GM23338 (cell line): ENCODE results near the gene FNDC10. TPM values are rescaled to one million over a fixed set of nuclear protein-coding genes. Genes with fewer than 3 reads are reported as not detected.

ENCODE experiments used
- ATAC-seq: fragments of 200-7000 bp; cut with Tn5 transposase; 3 replicates; pipeline ENCODE4 v1.9.1; 2020
- DNase-seq: peaks from one replicate; pipeline ENCODE4 v3.0.0-alpha.2; 2015; ENCODE audit warnings: low spot score
- H2AFZ ChIP-seq: fragments of 200-600 bp; sonication (generic); 2 replicates; pipeline ENCODE4 v1.8.0; 2016; ENCODE audit warnings: antibody characterized with exemption, mild to moderate bottlenecking, moderate library complexity
- H3F3A ChIP-seq: fragments of 200-600 bp; sonication (generic); replicated peaks from 2 replicates; pipeline ENCODE4 v1.8.0; 2017; ENCODE audit warnings: antibody characterized with exemption, mixed run types, low read depth
- H3K27ac ChIP-seq: fragments of 200-600 bp; sonication (generic); 2 replicates; pipeline ENCODE4 v1.6.1; 2016; ENCODE audit warnings: low read depth
- H3K27me3 ChIP-seq: fragments of 200-600 bp; sonication (generic); 2 replicates; pipeline ENCODE4 v1.8.0; 2016; ENCODE audit warnings: mild to moderate bottlenecking, mixed run types, moderate library complexity; ENCODE audit not compliant: insufficient read depth
- H3K36me3 ChIP-seq: fragments of 200-600 bp; sonication (generic); 2 replicates; pipeline ENCODE4 v1.8.0; 2016; ENCODE audit warnings: mild to moderate bottlenecking; ENCODE audit not compliant: insufficient read depth
- H3K4me1 ChIP-seq: fragments of 200-600 bp; sonication (generic); 2 replicates; pipeline ENCODE4 v1.8.0; 2016; ENCODE audit warnings: mild to moderate bottlenecking, moderate library complexity; ENCODE audit not compliant: insufficient read depth
- H3K4me2 ChIP-seq: fragments of 200-600 bp; sonication (generic); 2 replicates; pipeline ENCODE4 v1.7.1; 2017; ENCODE audit warnings: mixed run types
- H3K4me3 ChIP-seq: fragments of 200-600 bp; sonication (generic); 2 replicates; pipeline ENCODE4 v1.6.1; 2016; ENCODE audit warnings: mixed run types
- H3K79me2 ChIP-seq: fragments of 200-600 bp; sonication (generic); replicated peaks from 2 replicates; pipeline ENCODE4 v1.8.0; 2017; ENCODE audit warnings: mild to moderate bottlenecking; ENCODE audit not compliant: insufficient read depth
- H3K9me2 ChIP-seq: fragments of 200-600 bp; sonication (generic); 2 replicates; pipeline ENCODE4 v1.8.0; 2017; ENCODE audit not compliant: insufficient read depth
- H4K20me1 ChIP-seq: fragments of 200-600 bp; sonication (generic); replicated peaks from 2 replicates; pipeline ENCODE4 v1.8.0; 2017; ENCODE audit warnings: mild to moderate bottlenecking; ENCODE audit not compliant: insufficient read depth
- H3K27ac Mint-ChIP-seq: 2 replicates; pipeline ENCODE4 v1.8.0; 2020; ENCODE audit warnings: inconsistent platforms, mild to moderate bottlenecking, moderate library complexity, mixed read lengths
- H3K27me3 Mint-ChIP-seq: 3 replicates; pipeline ENCODE4 v1.8.0; 2022; ENCODE audit warnings: low read depth, mild to moderate bottlenecking, moderate library complexity, mixed read lengths, inconsistent platforms; ENCODE audit not compliant: insufficient read depth, poor library complexity
- H3K36me3 Mint-ChIP-seq: 3 replicates; pipeline ENCODE4 v1.8.0; 2021; ENCODE audit warnings: low read depth, mild to moderate bottlenecking, inconsistent platforms, moderate library complexity, mixed read lengths
- H3K4me1 Mint-ChIP-seq: 3 replicates; pipeline ENCODE4 v1.8.0; 2020; ENCODE audit warnings: mild to moderate bottlenecking, inconsistent platforms, mixed read lengths
- H3K4me3 Mint-ChIP-seq: 3 replicates; pipeline ENCODE4 v1.8.0; 2021; ENCODE audit warnings: moderate library complexity, mild to moderate bottlenecking, inconsistent platforms, mixed read lengths
- H3K9me3 Mint-ChIP-seq: 3 replicates; pipeline ENCODE4 v1.8.0; 2020; ENCODE audit warnings: moderate library complexity, mild to moderate bottlenecking, inconsistent platforms, mixed read lengths
- CREB1 ChIP-seq: fragments of 250-450 bp; sonication (Bioruptor Pico); IDR thresholded peaks from 2 replicates; pipeline ENCODE4 v1.5.0; 2020; ENCODE audit warnings: low read depth, mild to moderate bottlenecking, moderate library complexity
- JUNB ChIP-seq: IDR thresholded peaks from one replicate; pipeline ENCODE4 v1.6.1; 2016; ENCODE audit warnings: antibody characterized with exemption; ENCODE audit not compliant: unreplicated experiment
- NANOG ChIP-seq: IDR thresholded peaks from 2 replicates; pipeline ENCODE4 v1.6.1; 2016; ENCODE audit warnings: antibody characterized with exemption, borderline replicate concordance
- ZNF114 ChIP-seq: fragments of 250-450 bp; sonication (Bioruptor Pico); IDR thresholded peaks from 2 replicates; pipeline ENCODE4 v1.5.0; 2020; ENCODE audit warnings: mild to moderate bottlenecking, moderate library complexity
- ZNF331 ChIP-seq: fragments of 250-450 bp; sonication (Bioruptor Pico); IDR thresholded peaks from 2 replicates; pipeline ENCODE4 v1.5.0; 2020; ENCODE audit warnings: low read depth, mild to moderate bottlenecking, moderate library complexity
- polyA plus RNA-seq: library from polyadenylated mRNA; unstranded; fragments of >200 nt; fragmentation: Nextera tagmentation; extraction: Ambion mirVana; gene quantifications from 2 replicates; pipeline ENCODE4 v1.2.1, GENCODE V29; 2016
- total RNA-seq: library from RNA; depleted of rRNA; stranded (reverse); fragments of >200 nt; shearing (Covaris generic); gene quantifications from 2 replicates; pipeline ENCODE4 v1.2.3, GENCODE V29; 2014
- TF ChIP-seq, protein P1 (sequence below): fragments of 250-450 bp; sonication (Bioruptor Pico); IDR thresholded peaks from 2 replicates; pipeline ENCODE4 v1.5.0; 2020; ENCODE audit warnings: mild to moderate bottlenecking, moderate library complexity
- TF ChIP-seq, protein P2 (sequence below): IDR thresholded peaks from 2 replicates; pipeline ENCODE4 v1.6.1; 2016; ENCODE audit warnings: antibody characterized with exemption

Gene FNDC10
- total and polyA plus RNA-seq, 2 experiments from 2014 or later, result 7.7 to 15.1 TPM

DNA sequence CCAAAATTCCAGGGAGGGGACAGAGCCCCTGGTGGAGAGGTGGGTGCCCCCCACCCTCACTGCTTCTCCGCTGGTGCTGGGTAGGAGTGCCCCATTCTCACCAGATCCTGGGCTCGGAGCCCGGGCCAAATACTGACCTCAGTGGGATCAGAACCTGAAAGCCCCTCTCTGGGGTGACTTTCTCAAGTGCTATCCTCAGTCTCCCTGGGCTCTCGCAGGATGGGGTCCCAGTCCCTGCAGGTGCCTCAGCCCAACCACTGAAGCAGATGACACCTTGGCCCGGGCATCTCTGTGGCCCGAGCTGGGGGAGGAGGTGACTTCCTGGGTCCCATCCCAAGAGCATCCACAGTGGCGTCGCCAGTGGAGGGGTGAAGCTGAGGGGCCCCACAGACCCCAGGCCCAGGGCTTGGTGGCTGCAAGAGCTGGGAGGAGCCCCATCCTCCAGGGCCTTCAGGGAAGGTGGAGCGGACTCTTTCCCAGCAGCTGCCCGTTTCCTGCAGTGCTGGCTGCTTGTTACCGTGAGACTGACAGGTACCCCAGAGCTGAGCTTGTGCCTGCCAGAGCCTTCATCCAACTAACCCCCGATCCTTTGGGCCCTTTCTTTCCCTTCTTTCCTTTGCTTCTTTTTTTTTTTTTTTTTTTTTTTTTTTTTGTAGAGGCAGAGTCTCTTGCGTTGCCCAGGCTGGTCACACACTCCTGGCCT, 3.9 kb upstream of the FNDC10 start (continued):
- TF ChIP-seq, protein P1, sequence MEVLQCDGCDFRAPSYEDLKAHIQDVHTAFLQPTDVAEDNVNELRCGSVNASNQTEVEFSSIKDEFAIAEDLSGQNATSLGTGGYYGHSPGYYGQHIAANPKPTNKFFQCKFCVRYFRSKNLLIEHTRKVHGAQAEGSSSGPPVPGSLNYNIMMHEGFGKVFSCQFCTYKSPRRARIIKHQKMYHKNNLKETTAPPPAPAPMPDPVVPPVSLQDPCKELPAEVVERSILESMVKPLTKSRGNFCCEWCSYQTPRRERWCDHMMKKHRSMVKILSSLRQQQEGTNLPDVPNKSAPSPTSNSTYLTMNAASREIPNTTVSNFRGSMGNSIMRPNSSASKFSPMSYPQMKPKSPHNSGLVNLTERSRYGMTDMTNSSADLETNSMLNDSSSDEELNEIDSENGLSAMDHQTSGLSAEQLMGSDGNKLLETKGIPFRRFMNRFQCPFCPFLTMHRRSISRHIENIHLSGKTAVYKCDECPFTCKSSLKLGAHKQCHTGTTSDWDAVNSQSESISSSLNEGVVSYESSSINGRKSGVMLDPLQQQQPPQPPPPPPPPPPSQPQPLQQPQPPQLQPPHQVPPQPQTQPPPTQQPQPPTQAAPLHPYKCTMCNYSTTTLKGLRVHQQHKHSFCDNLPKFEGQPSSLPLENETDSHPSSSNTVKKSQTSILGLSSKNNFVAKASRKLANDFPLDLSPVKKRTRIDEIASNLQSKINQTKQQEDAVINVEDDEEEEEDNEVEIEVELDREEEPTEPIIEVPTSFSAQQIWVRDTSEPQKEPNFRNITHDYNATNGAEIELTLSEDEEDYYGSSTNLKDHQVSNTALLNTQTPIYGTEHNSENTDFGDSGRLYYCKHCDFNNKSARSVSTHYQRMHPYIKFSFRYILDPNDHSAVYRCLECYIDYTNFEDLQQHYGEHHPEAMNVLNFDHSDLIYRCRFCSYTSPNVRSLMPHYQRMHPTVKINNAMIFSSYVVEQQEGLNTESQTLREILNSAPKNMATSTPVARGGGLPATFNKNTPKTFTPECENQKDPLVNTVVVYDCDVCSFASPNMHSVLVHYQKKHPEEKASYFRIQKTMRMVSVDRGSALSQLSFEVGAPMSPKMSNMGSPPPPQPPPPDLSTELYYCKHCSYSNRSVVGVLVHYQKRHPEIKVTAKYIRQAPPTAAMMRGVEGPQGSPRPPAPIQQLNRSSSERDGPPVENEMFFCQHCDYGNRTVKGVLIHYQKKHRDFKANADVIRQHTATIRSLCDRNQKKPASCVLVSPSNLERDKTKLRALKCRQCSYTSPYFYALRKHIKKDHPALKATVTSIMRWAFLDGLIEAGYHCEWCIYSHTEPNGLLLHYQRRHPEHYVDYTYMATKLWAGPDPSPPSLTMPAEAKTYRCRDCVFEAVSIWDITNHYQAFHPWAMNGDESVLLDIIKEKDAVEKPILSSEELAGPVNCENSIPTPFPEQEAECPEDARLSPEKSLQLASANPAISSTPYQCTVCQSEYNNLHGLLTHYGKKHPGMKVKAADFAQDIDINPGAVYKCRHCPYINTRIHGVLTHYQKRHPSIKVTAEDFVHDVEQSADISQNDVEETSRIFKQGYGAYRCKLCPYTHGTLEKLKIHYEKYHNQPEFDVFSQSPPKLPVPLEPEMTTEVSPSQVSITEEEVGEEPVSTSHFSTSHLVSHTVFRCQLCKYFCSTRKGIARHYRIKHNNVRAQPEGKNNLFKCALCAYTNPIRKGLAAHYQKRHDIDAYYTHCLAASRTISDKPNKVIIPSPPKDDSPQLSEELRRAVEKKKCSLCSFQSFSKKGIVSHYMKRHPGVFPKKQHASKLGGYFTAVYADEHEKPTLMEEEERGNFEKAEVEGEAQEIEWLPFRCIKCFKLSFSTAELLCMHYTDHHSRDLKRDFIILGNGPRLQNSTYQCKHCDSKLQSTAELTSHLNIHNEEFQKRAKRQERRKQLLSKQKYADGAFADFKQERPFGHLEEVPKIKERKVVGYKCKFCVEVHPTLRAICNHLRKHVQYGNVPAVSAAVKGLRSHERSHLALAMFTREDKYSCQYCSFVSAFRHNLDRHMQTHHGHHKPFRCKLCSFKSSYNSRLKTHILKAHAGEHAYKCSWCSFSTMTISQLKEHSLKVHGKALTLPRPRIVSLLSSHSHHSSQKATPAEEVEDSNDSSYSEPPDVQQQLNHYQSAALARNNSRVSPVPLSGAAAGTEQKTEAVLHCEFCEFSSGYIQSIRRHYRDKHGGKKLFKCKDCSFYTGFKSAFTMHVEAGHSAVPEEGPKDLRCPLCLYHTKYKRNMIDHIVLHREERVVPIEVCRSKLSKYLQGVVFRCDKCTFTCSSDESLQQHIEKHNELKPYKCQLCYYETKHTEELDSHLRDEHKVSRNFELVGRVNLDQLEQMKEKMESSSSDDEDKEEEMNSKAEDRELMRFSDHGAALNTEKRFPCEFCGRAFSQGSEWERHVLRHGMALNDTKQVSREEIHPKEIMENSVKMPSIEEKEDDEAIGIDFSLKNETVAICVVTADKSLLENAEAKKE (CRISPR knock-in tag), result no peak
- TF ChIP-seq, protein P2, sequence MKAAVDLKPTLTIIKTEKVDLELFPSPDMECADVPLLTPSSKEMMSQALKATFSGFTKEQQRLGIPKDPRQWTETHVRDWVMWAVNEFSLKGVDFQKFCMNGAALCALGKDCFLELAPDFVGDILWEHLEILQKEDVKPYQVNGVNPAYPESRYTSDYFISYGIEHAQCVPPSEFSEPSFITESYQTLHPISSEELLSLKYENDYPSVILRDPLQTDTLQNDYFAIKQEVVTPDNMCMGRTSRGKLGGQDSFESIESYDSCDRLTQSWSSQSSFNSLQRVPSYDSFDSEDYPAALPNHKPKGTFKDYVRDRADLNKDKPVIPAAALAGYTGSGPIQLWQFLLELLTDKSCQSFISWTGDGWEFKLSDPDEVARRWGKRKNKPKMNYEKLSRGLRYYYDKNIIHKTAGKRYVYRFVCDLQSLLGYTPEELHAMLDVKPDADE, result no peak
- TF ChIP-seq CREB1, result no peak
- no peak for TF ChIP-seq ZNF114 (CRISPR knock-in tag)
- TF ChIP-seq ZNF331 (CRISPR knock-in tag), result no peak

DNA sequence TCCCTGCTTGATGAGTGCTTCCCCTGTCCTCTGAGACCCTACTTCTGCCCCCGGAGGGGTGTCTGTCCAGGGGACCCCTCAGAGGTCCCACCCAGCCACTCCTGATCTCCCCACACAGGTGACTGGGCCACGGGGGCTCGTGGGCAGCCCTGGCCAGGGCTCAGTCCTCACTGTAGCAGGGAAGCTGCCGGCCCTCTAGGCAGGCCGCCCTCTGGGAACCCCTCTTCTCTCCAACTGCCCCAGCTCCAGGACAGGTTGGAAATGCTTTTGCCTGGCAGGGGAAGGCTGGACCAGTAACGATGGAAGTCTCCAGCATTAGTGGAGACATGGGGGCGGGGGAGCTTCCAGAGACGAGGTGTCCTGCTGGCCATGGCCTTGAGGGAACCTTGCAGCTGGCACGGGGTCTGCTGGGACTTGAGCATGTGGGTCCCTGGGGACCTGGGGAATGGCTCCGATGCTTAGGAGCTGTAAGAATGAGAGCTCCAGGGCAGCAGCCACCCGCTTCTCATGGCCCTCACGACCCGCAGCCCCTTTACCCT, 3.1 kb upstream of the FNDC10 start:
- H3K9me3 Mint-ChIP-seq, result no peaks in the 10 kb centered on the region
- Histone ChIP-seq H3F3A (peaks cover 5% of the 10 kb centered on the region; the same call in 1 of the 2 replicates), H3K4me2 (no peak overlapping the region), H2AFZ (no peak overlapping the region), H3K36me3 (no peaks in the 10 kb centered on the region), H3K4me3 (no peak overlapping the region), H3K4me1 (no peaks in the 10 kb centered on the region; the same call in 1 of the 2 replicates), H3K27ac (no peak overlapping the region), H4K20me1 (no peaks in the 10 kb centered on the region), H3K79me2 (no peaks in the 10 kb centered on the region), H3K27me3 (peaks cover 31% of the 10 kb centered on the region), H3K9me2 (no peaks in the 10 kb centered on the region)
- no peak overlapping the region for H3K27ac Mint-ChIP-seq
- DNase-seq, result no peak
- H3K4me3 Mint-ChIP-seq, result no peak overlapping the region
- TF ChIP-seq, protein P2, result no peak
- TF ChIP-seq CREB1, result no peak
- no peak for TF ChIP-seq JUNB
- no peak for TF ChIP-seq NANOG
- H3K27me3 Mint-ChIP-seq, result peaks cover 44% of the 10 kb centered on the region
- H3K4me1 Mint-ChIP-seq, result peaks cover 5% of the 10 kb centered on the region; the same call in 2 of the 3 replicates
- no peak for ATAC-seq
- no peaks in the 10 kb centered on the region for H3K36me3 Mint-ChIP-seq
